Adrenal gland (tissue), 12 donors: ENCODE measurements around the gene PALM2AKAP2. TPM values are rescaled to one million over a fixed set of nuclear protein-coding genes. Genes with fewer than 3 reads are reported as not detected.

Experiments
- DNase-seq, 7 donors: peaks; one replicate each; pipeline ENCODE4 v3.0.0-alpha.2; 2019 to 2020
- H3K27ac ChIP-seq, 5 donors: fragments of 200-600 bp; sonication (generic) in 4 of 5; 1 replicate in 3 of 5; 2 replicates in 2 of 5; pipeline versions ENCODE4 v1.5.1 to v1.8.0; 2016 to 2020; ENCODE audit warnings: mild to moderate bottlenecking in 1 of 5
- H3K27me3 ChIP-seq: fragments of 200-600 bp; 2 replicates; pipeline ENCODE4 v1.8.0; 2021
- H3K36me3 ChIP-seq, 2 donors: fragments of 200-600 bp; replicated peaks in 1 of 2; 1 replicate in 1 of 2; 2 replicates in 1 of 2; pipeline versions ENCODE4 v1.5.1 to v1.8.0; 2018 to 2022
- H3K4me1 ChIP-seq, 2 donors: fragments of 200-600 bp; replicated peaks in 1 of 2; 1 replicate in 1 of 2; 2 replicates in 1 of 2; pipeline versions ENCODE4 v1.5.1 to v1.8.0; 2018 to 2021
- H3K4me3 ChIP-seq, 4 donors: fragments of 200-600 bp; sonication (generic) in 3 of 4; one replicate each; pipeline ENCODE4 v1.5.1; 2016 to 2018
- H3K9me3 ChIP-seq, 3 donors: fragments of 200-600 bp; sonication (generic) in 1 of 3; replicated peaks in 1 of 3; 1 replicate in 2 of 3; 2 replicates in 1 of 3; pipeline versions ENCODE4 v1.5.1 to v1.8.0; 2016 to 2021
- CTCF ChIP-seq, 6 experiments: fragments of 450-650 bp in 4 of 6; fragments of 200-600 bp in 2 of 6; sonication (generic) in 1 of 6; IDR thresholded peaks; 1 replicate in 5 of 6; 2 replicates in 1 of 6; pipeline versions ENCODE4 v1.5.1 to v1.8.0; 2016 to 2021; ENCODE audit warnings: antibody characterized with exemption in 6 of 6, mild to moderate bottlenecking in 2 of 6, moderate library complexity in 1 of 6
- POLR2A ChIP-seq, 2 donors: fragments of 450-650 bp; IDR thresholded peaks; one replicate each; pipeline ENCODE4 v1.6.1; 2017; ENCODE audit warnings: antibody characterized with exemption in 2 of 2, mild to moderate bottlenecking in 2 of 2, moderate library complexity in 1 of 2
- WGBS, 4 donors: extraction: QIAGEN DNeasy Blood & Tissue Kit in 2 of 4; methylation state at CpG; one replicate each; pipeline versions ENCODE4 v1.1.5 to v1.1.7; 2013 to 2017; 5-methylcytosine and 5-hydroxymethylcytosine counted together
- intact Hi-C, 2 donors: fragments of 100-400 bp; cut with DNase I; formaldehyde crosslinking; loops; one replicate each; pipeline versions ENCODE4 v1.14.1 to v1.15.0; 2022 to 2023
- polyA plus RNA-seq, 3 donors: library from polyadenylated mRNA; stranded (reverse); fragments of 200-250 nt in 2 of 3; fragments of 350-450 nt in 1 of 3; fragmentation: Illumina TruSeq in 1 of 3; extraction: RNeasy Lipid Tissue Mini Kit (QIAGEN cat#74804) in 1 of 3; gene quantifications; one replicate each; pipeline ENCODE4 v1.2.3, GENCODE V29; 2013 to 2014
- total RNA-seq, 9 donors: library from RNA; depleted of rRNA in 4 of 9; stranded (reverse); fragments of >200 nt in 4 of 9; fragments of 120-200 nt in 1 of 9; fragmentation: NEBNext Ultra II Directional in 1 of 9; extraction: Animal tissue kit (Norgen Biotek cat#: 25700) in 1 of 9; gene quantifications; one replicate each; pipeline versions ENCODE4 v1.1.0 to v1.2.4, GENCODE V29; 2013 to 2023
- donor health status: healthy with polysubstance abuse.
- donor health status: Bipolar disorder and iron deficiency.
- donor health status: DM: yes; HTN: yes; CAD: no.
- donor health status: DM: no; HTN: no; CAD: no.
- donor health status: DM: no; HTN: no; CAD: no.
- donor health status: DM: yes; HTN: yes; CAD: no.

The PALM2AKAP2 gene
- total and polyA plus RNA-seq, 12 donors: 0.07 to 27.3 (median 19.8) TPM

- Histone ChIP-seq H3K9me3 (no peaks in the 10 kb centered on the region), H3K27me3 (peaks cover 5% of the 10 kb centered on the region), H3K36me3 (no peaks in the 10 kb centered on the region), H3K4me1 (no peaks in the 10 kb centered on the region), H3K27ac (no peak overlapping the region), H3K4me3 (no peak overlapping the region)
- 74 to 81% (median 75%) methylated on average over 2 of the region's 2 CpGs for WGBS, 4 donors
- DNase-seq: no peak
- no peak for TF ChIP-seq CTCF (IDR thresholded peaks at IDR 0.05)
- TF ChIP-seq POLR2A (IDR thresholded peaks at IDR 0.05): no peak
- intact Hi-C loops: no loop called here
These were observed 25.0 kb upstream of the PALM2AKAP2 start for GRCh38 chr9:109755040-109755439.

GRCh38 chr9:109759589-109759988 lies 20.4 kb upstream of the PALM2AKAP2 start:
- H3K36me3 ChIP-seq: no peaks in the 10 kb centered on the region
- H3K27ac ChIP-seq: no peak overlapping the region
- WGBS, 4 donors: 55 to 64% (median 61%) methylated on average over 3 of the region's 3 CpGs
- no peaks in the 10 kb centered on the region for H3K27me3 ChIP-seq
- no peak overlapping the region for H3K4me3 ChIP-seq
- intact Hi-C loops: no loop called here
- H3K4me1 ChIP-seq: no peaks in the 10 kb centered on the region
- no peaks in the 10 kb centered on the region for H3K9me3 ChIP-seq
- no peak for DNase-seq
- TF ChIP-seq CTCF (IDR thresholded peaks at IDR 0.05) (no peak), POLR2A (IDR thresholded peaks at IDR 0.05) (no peak)

GRCh38 chr9:109765278-109765677 lies 14.7 kb upstream of the PALM2AKAP2 start:
- intact Hi-C loops: no loop called here
- H3K4me1 ChIP-seq: no peaks in the 10 kb centered on the region
- WGBS, 4 donors: 86 to 97% (median 91%) methylated on average over 2 of the region's 2 CpGs
- H3K9me3 ChIP-seq: no peaks in the 10 kb centered on the region
- no peak overlapping the region for H3K4me3 ChIP-seq
- H3K36me3 ChIP-seq: no peaks in the 10 kb centered on the region
- H3K27ac ChIP-seq: no peak overlapping the region
- no peak for DNase-seq
- H3K27me3 ChIP-seq: no peaks in the 10 kb centered on the region
- TF ChIP-seq POLR2A (IDR thresholded peaks at IDR 0.05) (no peak), CTCF (IDR thresholded peaks at IDR 0.05) (no peak)

GRCh38 chr9:109765830-109766229 lies 14.2 kb upstream of the PALM2AKAP2 start:
- no peaks in the 10 kb centered on the region for H3K4me1 ChIP-seq
- peak in 2 of 7 donors; percentile 28 to 37 for DNase-seq
- TF ChIP-seq CTCF (IDR thresholded peaks at IDR 0.05): no peak
- TF ChIP-seq POLR2A (IDR thresholded peaks at IDR 0.05): no peak
- no peaks in the 10 kb centered on the region for H3K27me3 ChIP-seq
- H3K27ac ChIP-seq: peak overlapping the region in 3 of 5 donors; percentile 10 to 87 (median 44)
- no peak overlapping the region for H3K4me3 ChIP-seq
- H3K36me3 ChIP-seq: no peaks in the 10 kb centered on the region
- intact Hi-C loops: no loop called here
- no peaks in the 10 kb centered on the region for H3K9me3 ChIP-seq
- 53 to 74% (median 70%) methylated on average over 2 to 3 of the region's 3 CpGs for WGBS, 4 donors
